HAP-1 (cell line): ENCODE results near the gene TBC1D10A.

Source experiments
- DNase-seq, 2 experiments: peaks; one replicate each; pipeline ENCODE4 v3.0.0-alpha.2; 2016 to 2020; ENCODE audit warnings: low spot score in 2 of 2
- H3K27me3 ChIP-seq: fragments of 250-450 bp; sonication (Bioruptor Pico); 2 replicates; pipeline ENCODE4 v1.5.1; 2020; ENCODE audit warnings: low read depth, mild to moderate bottlenecking, moderate library complexity
- H3K36me3 ChIP-seq: fragments of 250-450 bp; sonication (Bioruptor Pico); replicated peaks from 2 replicates; pipeline ENCODE4 v1.5.1; 2020; ENCODE audit warnings: mild to moderate bottlenecking
- H3K4me1 ChIP-seq: fragments of 250-450 bp; sonication (Bioruptor Pico); 2 replicates; pipeline ENCODE4 v1.5.1; 2020; ENCODE audit warnings: mild to moderate bottlenecking
- H3K4me3 ChIP-seq: fragments of 250-450 bp; sonication (Bioruptor Pico); 2 replicates; pipeline ENCODE4 v1.5.1; 2020; ENCODE audit warnings: mild to moderate bottlenecking, moderate library complexity
- H3K9me3 ChIP-seq: fragments of 250-450 bp; sonication (Bioruptor Pico); 2 replicates; pipeline ENCODE4 v1.5.1; 2020; ENCODE audit warnings: mild to moderate bottlenecking, moderate library complexity
- in situ Hi-C: fragments of 300-500 bp; cut with MboI; formaldehyde crosslinking; loops from 3 replicates; pipeline ENCODE4 v1.14.3; 2020; ENCODE audit warnings: low sequenced_read_pairs, inconsistent platforms, mixed read lengths

The TBC1D10A gene

DNA sequence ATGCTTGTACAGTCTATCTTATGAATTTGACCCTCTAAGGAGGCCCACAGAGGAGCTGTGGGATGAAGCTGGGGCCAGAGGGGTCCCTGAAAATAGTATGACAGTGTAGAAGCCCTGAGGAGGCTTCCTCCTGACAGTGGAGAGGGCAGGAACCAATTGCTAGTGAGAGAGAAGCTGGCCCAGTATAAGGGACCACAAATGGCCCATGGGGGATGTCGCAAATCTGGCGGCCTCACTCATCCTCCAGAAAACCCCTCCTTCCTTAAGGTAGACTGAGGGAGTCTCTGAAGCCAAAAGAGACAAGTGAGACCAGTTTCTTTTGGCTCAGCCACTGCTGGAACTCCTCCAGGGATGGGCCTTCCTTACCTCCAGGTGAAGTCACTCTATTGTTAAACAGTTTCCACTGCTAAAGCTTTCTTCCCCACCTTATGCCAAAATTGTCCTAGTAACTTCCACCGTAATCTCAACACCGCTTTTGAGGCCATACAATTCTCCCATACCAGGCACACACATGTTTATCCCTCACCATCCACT is 19.6 kb downstream of the TBC1D10A start:
- Histone ChIP-seq H3K4me3 (no peak overlapping the region), H3K36me3 (no peaks in the 10 kb centered on the region), H3K9me3 (no peaks in the 10 kb centered on the region), H3K4me1 (no peaks in the 10 kb centered on the region), H3K27me3 (no peaks in the 10 kb centered on the region)
- DNase-seq = no peak
- in situ Hi-C loops = no loop called here

DNA sequence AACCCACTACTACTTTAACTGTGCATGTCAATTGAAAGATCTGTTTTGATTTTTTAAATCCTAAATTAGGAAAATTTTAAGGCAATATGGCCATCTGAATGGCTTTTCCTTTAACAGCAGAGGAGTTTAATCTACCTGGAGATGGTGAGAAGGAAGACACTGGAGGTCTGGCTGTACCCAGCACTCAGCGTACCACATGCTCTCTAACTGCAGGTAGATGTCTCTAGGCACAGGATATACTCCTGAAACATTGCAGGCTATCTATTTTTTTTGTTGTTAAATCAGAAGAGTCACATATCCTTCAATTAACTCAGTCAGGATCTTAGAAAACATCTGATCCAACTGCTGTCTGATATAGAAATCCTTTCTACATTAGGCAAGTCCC is 20.1 kb downstream of the TBC1D10A start:
- no peak overlapping the region for H3K4me3 ChIP-seq
- H3K4me1 ChIP-seq = no peaks in the 10 kb centered on the region
- H3K27me3 ChIP-seq = no peaks in the 10 kb centered on the region
- no peaks in the 10 kb centered on the region for H3K9me3 ChIP-seq
- H3K36me3 ChIP-seq = no peaks in the 10 kb centered on the region
- in situ Hi-C loops = no loop called here
- DNase-seq = no peak

DNA sequence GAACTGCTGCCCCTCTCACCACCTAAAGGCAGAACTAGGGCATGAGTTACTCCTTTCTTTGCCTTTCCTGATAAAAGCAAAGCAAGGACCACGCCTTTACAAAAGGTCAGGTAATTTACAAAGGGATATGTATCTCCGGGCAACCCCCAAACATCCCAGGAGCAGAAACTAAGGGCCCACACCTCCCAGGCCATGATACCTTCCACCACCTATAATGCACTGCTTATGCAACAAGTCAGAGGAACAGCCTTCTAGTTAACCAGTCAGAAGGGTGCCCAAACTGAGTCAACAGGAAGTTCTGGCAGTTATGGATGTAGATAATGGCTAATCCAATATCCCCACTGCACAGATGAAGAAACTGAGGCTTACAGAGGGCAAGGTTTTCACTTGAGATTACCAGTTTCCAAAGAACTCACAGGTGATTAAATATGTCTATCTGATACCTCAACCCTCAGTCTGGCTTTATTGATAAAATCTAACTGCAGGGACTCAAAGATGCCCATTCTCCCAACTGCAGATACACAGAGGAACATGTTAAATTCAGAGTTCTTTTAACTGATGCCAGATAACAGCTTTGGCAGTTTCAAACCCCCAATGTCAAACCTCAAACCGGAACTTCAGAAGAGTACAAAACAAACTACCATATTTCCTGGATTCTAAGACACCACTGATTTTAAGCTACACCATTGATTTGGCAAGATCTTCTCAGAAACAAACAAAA is 20.7 kb downstream of the TBC1D10A start:
- H3K9me3 ChIP-seq = no peaks in the 10 kb centered on the region
- H3K4me3 ChIP-seq = no peak overlapping the region
- no peak for DNase-seq
- H3K4me1 ChIP-seq = no peaks in the 10 kb centered on the region
- H3K27me3 ChIP-seq = no peaks in the 10 kb centered on the region
- in situ Hi-C loops = no loop called here
- H3K36me3 ChIP-seq = no peaks in the 10 kb centered on the region

DNA sequence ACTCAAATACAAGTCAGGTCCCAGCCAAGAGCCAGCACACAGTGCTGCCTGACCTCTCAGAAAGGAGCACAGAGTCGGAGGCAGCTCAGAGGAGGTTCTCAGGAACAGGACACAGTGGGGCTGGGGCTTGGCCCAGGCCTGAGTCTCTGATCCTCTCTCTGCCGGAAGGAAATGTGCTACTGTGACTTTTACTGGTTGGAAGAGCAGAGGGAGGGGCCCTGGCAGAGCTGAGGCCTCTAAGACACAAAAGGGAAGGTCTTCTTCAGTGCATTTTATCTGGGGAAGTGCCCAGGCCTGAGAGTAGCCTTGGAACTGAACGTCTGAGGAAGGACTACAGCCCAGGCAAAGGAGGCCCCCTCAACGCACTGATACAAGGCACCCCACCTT is 21.2 kb downstream of the TBC1D10A start:
- no peak overlapping the region for H3K4me3 ChIP-seq
- in situ Hi-C loops = no loop called here
- no peaks in the 10 kb centered on the region for H3K27me3 ChIP-seq
- no peaks in the 10 kb centered on the region for H3K36me3 ChIP-seq
- DNase-seq = no peak
- no peaks in the 10 kb centered on the region for H3K9me3 ChIP-seq
- H3K4me1 ChIP-seq = no peaks in the 10 kb centered on the region

DNA sequence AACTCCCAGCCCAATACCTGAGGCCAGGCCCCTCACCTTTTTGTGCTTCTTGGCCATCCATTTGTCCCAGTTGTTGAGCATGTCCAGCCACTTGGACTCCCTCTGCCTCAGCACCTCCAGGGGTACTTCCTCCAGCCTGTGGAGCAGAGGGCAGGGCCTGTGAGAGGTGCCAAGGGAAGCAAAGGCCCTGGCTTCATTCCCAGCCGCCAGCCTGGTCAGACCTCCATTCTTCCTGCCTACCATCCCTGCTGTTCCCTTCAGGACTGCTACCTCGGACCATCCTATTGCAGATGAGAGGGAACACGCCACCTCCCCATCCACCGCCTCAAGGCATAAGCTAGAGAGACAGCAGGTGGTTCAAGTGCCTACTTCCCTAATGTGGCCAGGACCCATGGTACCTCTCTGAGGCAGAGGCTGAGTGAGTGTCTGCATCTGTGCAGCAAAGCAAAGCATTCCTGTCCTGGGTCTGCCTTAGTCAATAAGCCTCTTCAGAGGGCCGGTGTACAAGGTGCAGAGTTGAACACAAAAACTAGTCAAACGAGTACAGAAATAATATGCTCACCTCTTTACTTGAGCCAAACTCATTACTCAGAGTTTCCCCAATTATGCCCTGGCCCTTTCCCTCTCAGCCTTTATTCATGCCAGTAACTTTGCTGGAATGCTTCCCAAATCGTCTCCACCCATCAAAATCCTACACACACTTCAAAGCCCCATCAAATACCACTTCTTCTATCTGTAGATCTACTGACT is 22.1 kb downstream of the TBC1D10A start:
- Histone ChIP-seq H3K27me3 (no peaks in the 10 kb centered on the region), H3K9me3 (no peaks in the 10 kb centered on the region), H3K4me1 (no peaks in the 10 kb centered on the region), H3K4me3 (no peak overlapping the region), H3K36me3 (no peaks in the 10 kb centered on the region)
- in situ Hi-C loops = no loop called here
- DNase-seq = no peak

DNA sequence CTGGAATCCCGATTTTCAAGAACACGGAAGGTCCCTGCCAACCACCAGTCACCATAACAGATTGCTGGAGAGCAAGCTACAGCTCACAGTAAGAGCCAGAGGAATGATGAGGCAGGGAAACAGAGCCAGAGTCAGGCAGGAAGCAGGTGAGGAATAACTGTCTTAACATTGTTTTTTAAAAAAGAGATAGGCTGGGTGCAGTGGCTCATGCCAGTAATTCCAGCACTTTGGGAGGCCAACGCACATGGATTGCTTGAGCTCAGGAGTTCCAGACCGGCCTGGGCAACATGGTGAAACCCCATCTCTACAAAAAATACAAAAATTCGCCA is 24.0 kb downstream of the TBC1D10A start:
- no peak for DNase-seq
- no peak overlapping the region for H3K4me3 ChIP-seq
- H3K36me3 ChIP-seq = no peaks in the 10 kb centered on the region; the same call in none of the 2 replicates
- no peaks in the 10 kb centered on the region for H3K4me1 ChIP-seq
- no peaks in the 10 kb centered on the region for H3K27me3 ChIP-seq
- in situ Hi-C loops = no loop called here
- H3K9me3 ChIP-seq = no peaks in the 10 kb centered on the region

DNA sequence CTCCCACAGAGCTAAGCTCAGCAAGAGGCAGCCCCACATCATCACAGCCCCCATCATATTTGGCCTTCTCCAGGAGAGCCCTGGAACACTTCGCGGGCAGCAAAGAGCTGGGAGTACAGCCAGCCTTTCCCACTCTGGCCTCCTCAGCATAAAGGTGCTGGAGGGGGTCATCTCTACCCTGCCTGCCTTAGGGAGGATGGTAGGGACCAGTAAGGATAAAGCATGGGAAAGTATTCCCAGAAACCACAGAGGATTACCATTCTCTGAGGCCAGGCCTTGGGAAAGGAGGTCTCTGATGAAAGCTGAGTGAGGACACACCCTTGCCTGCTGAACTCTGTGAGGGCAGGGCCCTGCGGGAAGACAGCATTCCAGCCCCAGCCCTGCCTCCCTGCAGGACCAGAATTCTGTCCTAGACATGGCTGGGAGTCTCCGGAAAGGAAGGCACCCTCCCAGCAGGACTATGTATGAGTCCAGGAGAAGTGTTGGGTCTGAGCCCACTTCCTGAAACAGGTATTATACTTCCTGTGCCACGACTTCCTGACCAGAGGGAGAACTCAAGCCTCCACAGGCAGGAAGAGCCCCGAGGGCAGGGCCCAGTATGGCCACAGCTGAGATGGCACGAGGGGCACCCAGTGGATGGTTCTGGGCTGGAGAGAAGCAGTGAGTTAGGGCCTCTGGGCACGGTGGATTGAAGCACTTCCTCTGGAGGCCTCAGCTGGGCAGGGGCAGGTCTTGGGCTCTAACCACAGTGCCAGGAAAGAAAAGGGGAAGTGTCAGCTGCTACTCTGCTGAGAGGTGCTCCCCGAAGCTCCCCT is 24.5 kb downstream of the TBC1D10A start:
- DNase-seq = no peak
- in situ Hi-C loops = no loop called here
- H3K27me3 ChIP-seq = no peaks in the 10 kb centered on the region
- no peak overlapping the region for H3K4me3 ChIP-seq
- no peaks in the 10 kb centered on the region for H3K9me3 ChIP-seq
- no peaks in the 10 kb centered on the region; the same call in none of the 2 replicates for H3K36me3 ChIP-seq
- no peaks in the 10 kb centered on the region for H3K4me1 ChIP-seq

DNA sequence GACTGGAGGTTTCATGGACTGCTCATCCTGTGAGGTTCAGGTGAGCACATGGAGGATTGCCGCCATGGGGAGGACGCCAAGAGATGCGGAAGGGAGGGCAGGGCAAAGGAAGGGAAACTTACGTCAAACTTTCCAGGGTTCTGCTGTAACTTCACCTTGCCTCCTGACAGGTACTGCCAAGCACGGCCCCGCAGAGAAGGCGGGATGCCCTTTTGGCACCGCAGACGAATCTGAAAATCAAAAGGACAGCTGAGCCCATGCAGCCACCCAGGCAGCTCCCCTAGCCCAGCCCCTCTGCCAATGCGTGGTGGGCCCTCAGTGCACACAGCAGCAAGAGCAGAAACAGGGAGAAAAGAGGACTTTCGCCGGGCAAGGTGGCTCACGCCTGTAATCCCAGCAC is 27.4 kb downstream of the TBC1D10A start:
- Histone ChIP-seq H3K27me3 (no peaks in the 10 kb centered on the region), H3K4me1 (no peaks in the 10 kb centered on the region), H3K9me3 (no peaks in the 10 kb centered on the region), H3K36me3 (no peaks in the 10 kb centered on the region; the same call in none of the 2 replicates), H3K4me3 (no peak overlapping the region)
- in situ Hi-C loops = no loop called here
- DNase-seq = no peak

DNA sequence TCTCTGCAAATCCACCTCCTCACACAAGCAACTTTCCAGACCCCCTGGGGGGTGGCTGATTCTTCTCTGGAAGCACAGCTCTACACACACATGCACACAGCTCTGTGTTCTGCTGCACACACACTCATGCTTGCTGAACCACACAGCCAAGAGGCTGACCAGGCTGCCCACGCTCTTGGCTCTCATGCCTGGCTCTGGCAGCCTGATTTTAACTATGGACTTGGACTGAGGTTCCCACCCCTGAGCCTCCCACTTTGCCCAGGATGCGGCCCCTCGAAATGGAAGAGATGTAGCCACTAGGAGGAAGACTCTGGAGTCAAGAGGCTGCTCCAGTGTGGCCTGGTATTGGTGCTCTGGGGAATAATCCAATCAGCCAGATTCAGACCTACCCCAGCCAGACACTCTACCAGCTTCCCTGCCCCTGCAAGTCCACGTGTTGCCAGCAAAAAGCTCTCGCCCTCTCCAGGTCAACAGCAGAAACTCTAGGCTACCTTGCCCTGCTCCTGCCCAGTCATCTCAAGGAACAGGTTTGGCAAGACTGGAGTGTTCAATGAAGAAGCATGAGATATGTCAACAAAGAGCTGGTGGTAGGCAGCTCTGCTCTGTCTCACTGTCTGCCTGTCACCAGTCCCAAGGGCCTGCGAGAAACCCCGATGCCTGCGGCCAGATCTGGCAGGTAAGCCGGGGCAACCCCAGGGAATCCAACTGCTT is 28.6 kb downstream of the TBC1D10A start:
- no peaks in the 10 kb centered on the region for H3K9me3 ChIP-seq
- H3K36me3 ChIP-seq = peaks cover 5% of the 10 kb centered on the region
- H3K4me3 ChIP-seq = no peak overlapping the region
- DNase-seq = no peak
- H3K4me1 ChIP-seq = no peaks in the 10 kb centered on the region
- in situ Hi-C loops = no loop called here
- H3K27me3 ChIP-seq = no peaks in the 10 kb centered on the region

DNA sequence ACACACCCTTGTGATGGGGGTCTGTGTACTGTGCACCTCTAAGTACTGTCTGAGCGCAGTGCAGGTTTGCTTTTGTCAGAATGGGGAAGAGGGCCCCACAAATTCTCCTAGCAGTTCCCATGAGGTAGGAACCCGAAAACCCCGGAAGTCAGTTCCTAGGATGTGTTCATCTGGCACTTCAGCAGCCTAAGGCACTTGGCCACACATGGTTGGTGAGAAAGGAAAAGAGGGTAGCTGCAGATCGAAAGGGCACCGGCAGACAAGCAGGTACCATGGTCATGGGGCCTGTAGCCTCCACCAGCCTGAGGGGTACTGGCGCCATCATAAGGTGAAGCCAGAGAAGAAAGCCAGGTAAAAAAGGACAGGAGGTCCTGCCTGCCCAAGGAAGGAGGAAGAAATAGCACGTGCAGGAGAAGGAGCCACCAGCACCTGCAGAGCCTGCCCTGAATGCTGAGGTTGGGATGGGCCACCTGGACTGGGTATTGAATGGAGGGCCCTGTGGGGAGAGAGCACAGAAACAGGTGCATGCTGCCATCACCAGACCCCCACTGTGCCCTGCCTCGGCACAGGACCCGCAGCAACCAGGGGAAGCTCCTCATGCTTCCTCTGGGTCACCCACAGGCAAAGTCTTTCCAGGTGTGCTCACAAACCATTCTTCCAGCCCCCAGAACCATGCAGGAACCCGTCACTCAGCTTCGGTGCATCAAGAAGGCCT is 29.3 kb downstream of the TBC1D10A start:
- H3K36me3 ChIP-seq = peaks cover 7% of the 10 kb centered on the region
- H3K4me1 ChIP-seq = no peaks in the 10 kb centered on the region
- in situ Hi-C loops = no loop called here
- DNase-seq = no peak
- H3K9me3 ChIP-seq = no peaks in the 10 kb centered on the region
- H3K27me3 ChIP-seq = no peaks in the 10 kb centered on the region
- no peak overlapping the region for H3K4me3 ChIP-seq

DNA sequence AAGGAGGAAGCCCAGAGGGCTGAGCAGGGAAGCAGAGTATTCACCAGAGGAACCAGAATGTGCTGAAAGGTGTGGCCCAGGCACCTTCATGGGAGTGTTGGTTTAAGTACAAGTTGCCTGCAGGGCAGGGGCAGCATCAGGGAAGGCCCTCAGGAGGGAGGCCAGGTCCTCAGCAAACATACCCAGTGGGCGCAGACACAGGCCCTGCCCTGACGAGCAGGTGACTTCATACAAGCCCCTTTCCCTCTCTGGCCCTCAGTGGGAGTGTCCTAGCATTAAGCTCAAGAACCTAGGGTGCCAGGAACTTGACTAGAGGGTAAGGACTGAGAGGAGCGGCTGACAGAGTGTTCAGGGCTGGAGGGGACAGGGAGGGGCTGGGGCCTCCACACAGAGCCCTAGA is 29.9 kb downstream of the TBC1D10A start:
- Histone ChIP-seq H3K27me3 (no peaks in the 10 kb centered on the region), H3K4me3 (no peak overlapping the region), H3K9me3 (no peaks in the 10 kb centered on the region), H3K36me3 (peaks cover 7% of the 10 kb centered on the region), H3K4me1 (no peaks in the 10 kb centered on the region)
- in situ Hi-C loops = no loop called here
- no peak for DNase-seq

DNA sequence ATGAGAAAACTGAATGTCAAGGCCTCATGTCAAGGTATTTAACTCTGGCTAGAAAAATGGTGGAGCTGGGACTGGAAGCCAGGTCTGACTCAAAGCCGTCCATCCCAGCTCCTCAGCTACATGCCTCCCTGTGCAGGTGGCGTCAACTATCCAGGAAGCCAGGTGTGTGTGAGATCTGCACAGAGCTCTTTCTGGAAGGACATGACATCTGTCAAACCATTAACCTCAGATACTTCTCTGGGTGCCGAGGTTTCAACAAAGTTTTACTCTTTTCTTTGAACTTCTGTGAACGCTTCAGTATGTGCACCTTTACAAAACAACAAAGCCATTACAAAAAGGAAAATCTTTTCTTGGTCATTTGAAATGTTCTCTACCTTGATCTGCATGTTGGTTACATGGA is 30.4 kb downstream of the TBC1D10A start:
- Histone ChIP-seq H3K4me3 (no peak overlapping the region), H3K27me3 (no peaks in the 10 kb centered on the region), H3K4me1 (no peaks in the 10 kb centered on the region), H3K36me3 (peaks cover 7% of the 10 kb centered on the region), H3K9me3 (no peaks in the 10 kb centered on the region)
- in situ Hi-C loops = no loop called here
- no peak for DNase-seq

DNA sequence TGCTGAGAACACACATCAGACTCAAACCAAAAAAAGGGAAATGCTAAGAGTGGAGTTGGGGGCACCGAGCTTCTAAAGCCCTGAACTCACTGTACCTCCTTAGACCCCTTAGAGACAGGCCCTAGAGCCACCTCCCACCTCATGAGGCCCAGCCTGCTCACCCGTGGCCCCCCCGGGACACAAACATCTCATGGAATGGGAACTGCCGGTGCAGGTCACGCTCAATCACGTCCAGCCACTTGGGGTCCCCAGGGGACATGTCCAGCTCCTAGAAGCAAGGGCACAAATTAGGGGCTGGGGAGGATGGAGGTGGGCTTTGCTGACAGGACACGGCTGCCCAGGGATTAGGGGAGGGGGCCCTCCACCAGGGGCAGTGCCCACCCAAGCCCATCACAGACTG is 31.2 kb downstream of the TBC1D10A start:
- in situ Hi-C loops = no loop called here
- H3K27me3 ChIP-seq = no peaks in the 10 kb centered on the region
- no peak overlapping the region for H3K4me3 ChIP-seq
- no peaks in the 10 kb centered on the region for H3K9me3 ChIP-seq
- H3K4me1 ChIP-seq = no peaks in the 10 kb centered on the region
- no peak for DNase-seq
- peaks cover 7% of the 10 kb centered on the region for H3K36me3 ChIP-seq
